Superior temporal gyrus (tissue), 1 donor: ENCODE data around the gene SNX25.
"Not testable (repeated sequence)": the region's sequence is repeated elsewhere in the genome, so short reads cannot be mapped to it uniquely, and the experiment has no call there.

Experiments
- DNase-seq: peaks from one replicate; pipeline ENCODE4 v3.0.0-alpha.2; 2016; ENCODE audit errors: extremely low spot score

Gene SNX25

DNA sequence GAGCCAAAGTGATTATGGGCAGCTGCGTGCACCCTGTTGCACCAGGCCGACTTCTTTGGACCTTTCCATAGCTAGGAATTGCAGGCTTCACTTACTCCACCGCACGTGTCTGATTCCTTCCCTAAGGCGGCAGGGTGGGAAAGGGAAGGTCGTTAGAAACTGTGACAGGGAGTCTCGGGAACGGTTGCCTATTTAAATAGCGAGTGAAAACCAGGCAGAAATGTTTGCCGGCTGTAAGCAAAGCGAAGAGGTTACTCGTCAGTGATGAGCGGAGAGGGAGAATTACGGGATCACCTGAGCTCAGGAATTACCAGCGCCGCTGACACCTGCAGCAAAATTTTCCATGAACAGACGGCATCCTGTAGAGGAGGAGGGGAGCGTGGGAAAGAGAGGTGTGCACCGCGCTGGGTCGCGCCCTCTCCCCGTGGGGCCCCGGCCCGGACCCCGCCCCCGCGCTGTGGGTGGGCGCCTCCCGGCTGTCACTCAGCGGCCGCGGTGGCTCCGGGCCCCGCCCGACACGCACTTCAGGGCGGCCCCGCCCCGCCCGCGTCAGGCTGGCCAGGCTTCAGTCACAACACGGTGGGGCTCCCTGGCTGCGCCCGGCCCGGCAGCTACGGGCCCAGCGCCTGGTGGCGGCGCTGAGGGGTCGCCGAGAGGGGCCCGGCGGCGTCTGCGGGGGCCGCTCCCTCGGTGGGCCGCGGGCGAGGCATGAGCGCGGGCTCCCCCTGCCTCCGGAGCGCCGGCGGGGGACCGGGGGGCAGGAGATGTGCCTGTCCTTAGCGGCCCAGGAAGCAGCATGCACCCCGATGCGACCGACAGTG is at the start of gene SNX25:
Gene SNX25 (plus strand): TSS at position 568 of the 821 bp plus-strand sequence. CDS start 229 bp downstream, at position 797.
- peak; percentile 62 for DNase-seq

DNA sequence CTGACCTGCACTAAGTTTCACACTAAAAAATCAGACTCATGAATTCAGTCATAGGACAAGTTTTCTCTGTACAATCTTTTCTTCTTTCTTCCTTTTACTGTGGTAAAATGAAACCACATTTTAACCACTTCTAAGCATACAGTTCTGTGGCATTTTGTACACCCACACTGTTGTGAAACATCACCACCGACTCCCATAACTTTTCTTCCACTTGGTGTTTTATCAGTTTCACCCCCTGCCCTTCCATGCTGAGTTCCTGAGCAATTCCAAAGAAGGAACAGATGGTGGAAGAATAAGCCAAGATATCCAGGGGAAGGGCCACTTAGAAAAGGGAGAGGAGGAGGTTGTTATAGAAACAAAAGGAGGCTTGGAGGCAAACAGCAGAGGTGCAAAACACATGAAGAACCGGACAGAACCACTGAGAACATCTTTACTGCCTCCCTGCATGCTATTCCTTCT is 43.8 kb upstream of the SNX25 start:
- no peak for DNase-seq

DNA sequence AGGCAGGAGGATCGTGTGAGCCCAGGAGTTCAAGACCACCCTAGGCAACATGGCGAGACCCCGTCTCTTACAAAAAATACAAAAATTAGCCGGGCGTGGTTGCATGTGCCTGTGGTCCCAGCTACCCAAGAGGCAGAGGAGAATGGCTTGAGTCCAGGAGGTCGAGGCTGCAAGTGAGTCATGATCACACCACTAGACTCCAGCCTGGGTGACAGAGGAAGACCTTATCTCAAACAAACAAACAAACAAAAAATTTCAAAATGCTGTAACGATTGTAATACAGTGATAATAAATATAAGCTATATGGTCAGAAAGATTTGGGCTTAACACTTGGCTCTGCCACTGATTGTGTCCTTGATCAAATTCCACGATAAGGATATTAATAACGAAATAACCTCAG is 42.2 kb upstream of the SNX25 start:
- DNase-seq, result no peak

DNA sequence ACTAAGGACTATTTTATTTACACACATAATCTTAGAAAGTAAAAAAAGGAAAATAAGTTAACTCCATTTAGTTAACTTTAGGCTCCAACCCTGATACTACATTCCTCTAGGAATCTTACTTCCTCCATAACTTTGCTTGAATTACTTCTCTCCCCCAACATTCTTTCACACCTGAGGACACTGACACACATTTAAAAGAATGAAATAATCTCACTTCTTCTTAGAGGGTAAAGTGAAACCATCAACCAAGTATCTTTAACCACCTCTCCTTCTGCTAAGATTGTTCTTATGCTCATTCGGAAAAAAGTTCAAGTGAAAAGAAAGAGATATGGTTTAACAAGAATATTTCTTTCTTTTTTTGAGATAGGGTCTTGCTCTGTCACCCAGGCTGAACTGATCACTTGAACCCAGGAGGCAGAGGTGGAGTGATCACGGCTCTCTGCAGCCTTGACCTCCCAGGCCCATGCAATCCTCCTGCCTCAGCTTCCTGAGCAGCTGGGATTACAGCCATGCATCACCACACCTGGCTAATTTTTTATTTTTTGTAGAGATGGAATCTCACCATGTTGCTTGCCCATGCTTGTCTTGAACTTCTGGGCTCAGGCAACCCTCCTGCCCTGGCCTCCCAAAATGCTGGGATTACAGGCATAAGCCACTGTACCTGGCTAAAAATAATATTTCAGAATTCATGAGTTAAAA is 37.9 kb upstream of the SNX25 start:
- DNase-seq, result no peak

DNA sequence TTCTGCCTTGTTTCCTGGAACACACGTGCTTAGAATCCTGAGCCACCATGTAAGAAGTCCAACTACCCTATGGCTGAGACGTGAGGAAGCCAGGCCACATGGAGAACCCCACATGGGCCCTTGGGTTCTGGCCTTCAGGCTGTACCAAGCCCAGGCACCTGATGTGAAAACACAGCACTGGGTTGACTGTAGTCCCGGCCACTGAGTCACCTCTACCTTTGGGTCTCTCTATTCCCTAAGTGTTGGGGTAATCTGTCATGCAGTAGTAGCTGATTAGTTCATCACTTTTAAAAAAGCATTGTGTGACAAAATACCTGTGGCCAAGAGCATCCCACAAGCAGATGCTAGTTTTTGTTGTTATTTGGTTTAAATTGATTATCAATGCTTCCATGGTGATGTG is 29.9 kb upstream of the SNX25 start:
- no peak for DNase-seq

DNA sequence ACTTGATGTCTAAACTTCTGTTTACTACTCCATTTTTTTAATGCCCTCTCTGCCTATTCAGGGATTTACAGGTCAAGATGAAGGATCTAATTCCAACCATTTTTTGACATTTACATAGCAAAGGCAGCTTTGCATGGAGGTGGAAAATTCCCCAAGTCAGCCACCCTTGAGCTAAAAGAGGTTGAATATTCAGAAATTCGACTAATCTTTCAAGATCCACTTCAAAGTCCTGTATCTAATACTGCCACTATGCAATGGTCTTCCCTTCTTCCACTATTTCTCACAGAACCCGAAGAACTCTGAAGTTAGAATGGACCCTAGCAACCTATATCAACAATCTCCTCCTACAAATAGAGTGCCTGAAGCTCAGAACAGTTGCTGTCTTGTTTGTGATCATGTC is 27.2 kb upstream of the SNX25 start:
- no peak for DNase-seq

DNA sequence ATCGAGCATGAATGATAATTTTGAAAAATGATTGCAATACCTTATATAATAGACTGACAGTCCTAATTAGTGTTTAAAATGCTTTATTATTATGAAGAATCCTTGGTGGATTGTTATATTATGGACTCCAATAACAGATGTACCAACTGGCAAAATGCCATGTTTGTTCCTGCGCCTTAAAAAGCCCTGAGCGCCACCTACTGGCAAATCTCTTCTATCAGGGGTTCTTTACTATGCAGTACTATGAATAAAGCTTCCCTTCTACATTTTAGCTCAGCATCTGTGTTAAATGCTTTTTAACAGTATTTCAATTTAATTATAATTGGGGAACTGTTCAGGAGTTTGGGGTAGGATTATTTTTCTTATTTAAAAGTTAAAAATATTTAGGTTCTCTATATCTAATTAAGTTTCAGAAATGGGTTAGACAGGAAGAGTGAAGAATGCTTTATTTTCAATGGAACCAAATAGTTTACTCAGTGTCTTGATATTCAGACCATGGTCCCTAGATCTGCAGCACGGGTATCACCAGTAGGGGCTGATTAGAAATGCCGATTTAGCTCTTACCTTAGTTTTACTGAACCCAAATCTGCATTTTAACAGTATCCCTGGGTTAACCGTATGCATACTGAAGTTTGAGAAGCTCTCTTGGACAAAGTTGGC is 25.6 kb upstream of the SNX25 start:
- peak; percentile 99 for DNase-seq

DNA sequence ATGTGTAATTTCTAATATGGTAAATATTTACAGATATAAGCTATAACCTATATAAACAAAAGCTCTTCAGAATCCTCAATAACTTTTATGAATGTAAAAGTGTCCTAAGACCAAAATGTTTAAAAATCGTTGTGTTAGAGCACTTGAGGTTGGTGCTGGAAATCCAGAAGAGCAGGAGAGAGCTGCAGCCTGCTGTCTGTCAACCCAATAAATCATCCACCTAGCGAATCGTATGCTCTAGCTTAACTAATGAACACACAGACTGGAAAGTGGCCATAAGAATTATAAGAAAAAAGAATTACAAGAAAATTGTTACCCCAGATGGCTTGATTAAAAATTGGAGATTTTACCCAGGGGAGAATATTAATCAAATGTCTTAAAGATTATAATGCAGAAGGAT is 22.6 kb upstream of the SNX25 start:
- DNase-seq, result no peak

DNA sequence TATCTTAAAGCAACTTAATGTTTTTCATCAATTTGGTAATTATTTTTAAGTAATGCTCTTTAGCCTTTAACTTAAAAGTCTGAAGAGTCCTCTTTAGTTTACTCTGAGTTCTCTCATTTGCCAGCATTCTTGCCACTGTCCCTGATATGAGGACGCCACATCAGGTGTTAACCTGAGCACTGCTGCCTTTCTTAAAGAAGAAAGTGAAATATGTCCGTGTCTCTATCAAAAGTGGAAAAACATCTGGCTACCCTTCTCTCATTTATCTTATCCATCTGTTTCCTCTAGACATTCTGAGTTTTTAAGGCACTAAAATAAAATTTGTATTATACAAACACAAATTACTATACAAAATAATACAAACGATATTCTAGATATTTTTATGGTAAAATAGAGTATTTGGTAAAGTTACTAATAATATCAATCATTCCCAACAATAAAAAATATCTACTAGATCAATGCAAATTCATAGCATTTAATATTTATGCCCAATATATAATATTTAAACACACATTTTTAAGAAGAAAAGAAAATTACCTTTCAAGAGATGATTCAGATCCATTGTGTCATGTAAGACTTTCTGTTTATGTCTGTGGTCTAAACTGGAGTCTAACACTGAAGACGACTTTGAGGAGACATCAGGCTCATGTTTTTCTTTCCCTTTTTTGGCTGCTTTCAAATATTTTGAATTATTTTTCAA is 19.6 kb upstream of the SNX25 start:
- DNase-seq, result no peak

DNA sequence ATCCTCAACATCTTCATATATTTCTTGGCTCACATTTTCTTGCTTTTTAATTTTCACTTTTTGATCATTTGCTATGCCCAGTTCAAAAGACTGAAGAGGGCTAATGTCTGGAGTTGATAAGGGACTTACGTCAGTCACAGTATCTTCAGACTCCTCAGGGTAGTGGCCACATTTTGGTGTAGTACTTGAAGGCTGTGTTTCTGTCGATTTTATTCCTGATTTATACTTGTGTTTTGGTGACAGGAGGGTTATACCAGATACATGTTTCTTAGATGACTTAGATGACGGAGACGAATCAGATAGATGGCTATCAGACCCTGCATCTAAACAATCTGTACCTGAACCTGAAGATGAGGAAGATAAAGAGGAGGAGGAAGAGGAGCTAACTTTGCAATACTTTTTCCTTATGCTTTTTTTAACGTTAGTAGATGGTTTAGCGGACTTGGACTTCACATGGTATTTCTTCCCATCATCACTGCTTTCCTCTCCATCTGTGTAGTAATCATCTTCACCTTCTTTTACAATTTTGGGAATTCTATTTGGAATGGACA is 19.0 kb upstream of the SNX25 start:
- DNase-seq, result no peak

DNA sequence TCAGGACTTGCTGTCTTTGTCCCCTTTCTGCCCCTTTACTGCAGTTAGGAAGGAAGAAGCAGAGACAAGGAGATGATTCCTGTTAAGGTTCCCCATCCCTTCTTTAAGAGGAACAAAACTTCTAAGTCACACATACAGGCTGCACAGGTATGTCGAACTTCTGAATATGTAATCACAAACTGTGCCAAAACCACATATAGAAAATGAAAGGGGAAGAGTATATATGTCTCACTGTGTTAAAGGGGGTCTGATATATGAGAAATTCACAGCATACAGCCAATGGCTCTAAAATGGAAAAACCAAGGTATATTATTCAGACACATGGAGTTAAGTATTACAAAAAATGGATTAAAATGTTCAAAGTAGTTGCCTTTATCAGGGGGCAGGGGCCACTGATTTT is 17.3 kb upstream of the SNX25 start:
- DNase-seq, result no peak

DNA sequence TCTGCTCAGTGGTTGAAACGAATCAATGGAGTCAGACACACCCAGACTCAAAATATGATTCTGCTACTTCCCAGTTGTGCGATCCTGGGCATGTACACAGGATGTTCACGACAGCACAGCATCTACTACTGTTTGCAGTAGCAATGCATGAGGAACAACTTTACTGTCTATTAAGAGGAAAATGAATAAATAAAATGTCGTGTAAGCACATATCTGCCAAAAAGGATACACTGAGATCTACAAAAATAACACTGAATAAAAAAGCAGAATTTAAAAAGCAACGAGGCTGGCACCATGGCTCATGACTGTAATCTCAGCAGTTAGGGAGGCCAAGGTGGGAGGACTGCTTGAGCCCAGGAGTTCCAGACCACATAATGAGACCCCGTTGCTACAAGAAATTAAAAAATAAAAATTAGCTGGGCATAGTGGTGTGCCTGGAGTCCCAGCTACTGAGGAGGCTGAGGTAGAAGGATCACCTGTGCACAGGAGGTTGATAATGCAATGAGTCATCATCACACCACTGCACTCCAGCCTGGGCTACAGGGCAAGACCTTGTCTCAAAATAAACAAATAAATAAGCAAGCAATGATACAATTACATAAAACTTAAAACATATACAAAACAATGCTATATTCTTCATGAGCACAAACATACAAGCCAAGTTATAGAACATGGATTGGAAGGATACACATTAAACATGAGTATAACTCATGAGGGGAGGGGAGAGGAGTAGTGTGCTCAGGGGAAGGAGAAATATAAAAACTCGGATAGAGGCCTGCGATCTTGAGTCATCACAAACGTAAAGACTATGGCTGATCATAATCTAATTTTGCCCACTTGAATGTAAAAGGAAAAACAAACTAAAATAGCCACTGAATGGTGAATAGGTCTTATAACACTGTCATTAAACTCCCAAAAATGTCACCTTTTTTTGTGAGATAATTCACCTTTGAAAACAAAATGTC is 14.2 kb upstream of the SNX25 start:
- no peak for DNase-seq

DNA sequence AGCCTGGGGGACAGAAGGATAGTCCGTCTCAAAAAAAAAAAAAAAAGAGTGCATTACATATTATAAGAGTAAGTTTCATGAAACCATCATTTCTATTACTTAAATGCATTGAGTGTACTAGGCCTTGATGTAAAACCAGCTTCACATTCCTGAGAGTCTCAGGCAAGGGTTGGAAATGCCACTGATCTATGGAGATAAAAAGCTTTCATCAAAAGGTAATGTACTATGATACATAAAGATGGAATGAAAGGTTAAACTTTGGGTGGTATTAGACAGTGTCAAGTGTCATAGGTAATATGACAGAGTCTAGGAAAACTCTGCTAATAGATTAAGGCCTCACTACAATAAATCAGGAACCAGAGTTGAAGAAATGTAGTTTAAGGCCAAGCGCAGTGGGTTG is 13.0 kb upstream of the SNX25 start:
- no peak for DNase-seq

DNA sequence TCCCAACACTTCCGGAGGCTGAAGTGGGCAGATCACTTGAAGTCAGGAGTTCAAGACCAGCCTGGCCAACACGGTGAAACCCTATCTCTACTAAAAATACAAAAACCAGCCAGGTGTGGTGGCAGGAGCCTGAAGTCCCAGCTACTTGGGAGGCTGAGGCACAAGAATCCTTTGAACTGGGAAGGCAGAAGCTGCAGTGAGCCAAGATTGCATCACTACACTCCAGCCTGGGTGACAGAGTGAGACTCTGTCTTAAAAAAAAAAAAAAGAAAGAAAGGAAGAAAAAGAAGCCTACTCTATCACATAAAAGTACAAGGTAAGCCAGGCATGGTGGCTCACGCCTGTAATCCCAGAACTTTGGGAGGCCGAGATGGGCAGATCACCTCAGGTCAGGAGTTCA is 11.2 kb upstream of the SNX25 start:
- DNase-seq, result not testable (repeated sequence)

DNA sequence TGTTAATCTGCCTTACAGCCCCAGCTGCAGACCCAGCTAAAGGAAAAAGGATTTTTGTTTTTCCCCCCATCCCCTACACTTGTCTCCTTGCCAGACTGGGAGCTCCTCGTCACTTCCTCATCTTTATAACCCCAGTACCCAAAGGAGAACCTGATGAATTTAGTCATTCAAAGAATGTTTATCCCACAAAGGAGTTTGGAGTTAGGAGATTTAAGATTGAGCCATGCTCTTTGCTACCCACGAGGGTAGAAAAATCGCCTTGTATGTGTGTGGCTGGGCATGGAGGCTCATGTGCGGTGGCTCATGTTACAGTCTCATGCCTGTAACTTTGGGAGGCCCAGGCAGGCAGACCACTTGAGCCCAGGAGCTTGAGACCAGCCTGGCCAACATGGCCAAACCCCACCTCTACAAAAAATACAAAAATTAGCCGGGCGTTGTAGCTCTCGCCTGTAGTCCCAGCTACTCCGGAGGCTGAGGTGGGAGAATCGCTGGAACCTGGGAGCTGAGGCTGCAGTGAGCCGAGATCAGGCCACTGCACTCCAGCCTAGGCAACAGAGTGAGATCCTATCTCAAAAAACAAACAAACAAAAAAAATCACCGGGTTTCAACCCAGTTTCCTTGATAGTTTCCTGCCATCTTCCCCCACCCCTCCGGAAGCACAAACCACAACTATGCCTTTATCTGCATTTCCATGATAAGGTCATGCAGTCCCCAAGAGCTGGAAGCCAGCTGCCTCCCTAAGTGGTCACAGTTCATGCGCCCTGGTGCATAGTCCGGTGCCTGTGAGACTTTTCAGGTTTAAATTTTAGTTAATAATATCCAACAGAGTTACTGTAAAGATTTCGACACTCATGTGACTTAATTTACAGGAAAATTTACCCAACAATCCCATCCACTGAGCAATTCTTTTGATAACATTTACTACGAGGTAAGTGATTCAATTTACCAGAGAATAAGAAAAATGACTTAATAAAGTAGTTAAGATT is 7.1 kb upstream of the SNX25 start:
- DNase-seq, result no peak

DNA sequence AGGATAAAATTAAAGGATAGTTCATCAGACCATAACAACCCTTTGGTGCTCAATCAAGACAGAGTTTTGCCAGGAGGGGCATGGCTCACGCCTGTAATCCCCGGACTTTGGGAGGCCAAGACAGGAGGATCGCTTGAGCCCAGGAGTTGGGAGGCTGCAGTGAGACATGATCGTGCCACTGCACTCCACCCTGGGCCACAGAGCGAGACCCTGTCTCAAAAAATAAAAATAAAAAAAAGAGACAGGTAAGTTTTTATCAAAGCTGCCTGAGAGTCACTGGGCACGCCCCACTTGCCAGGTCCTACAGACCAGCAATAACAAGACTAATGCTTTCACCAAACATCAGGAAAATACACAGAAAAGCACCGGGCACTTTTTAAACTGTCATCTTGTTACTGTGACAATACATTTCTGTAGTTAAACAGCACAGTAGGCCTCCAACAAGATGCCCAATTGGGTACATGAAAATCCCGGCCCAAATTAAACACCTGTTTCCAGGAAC is 6.4 kb upstream of the SNX25 start:
- DNase-seq, result peak; percentile 56

DNA sequence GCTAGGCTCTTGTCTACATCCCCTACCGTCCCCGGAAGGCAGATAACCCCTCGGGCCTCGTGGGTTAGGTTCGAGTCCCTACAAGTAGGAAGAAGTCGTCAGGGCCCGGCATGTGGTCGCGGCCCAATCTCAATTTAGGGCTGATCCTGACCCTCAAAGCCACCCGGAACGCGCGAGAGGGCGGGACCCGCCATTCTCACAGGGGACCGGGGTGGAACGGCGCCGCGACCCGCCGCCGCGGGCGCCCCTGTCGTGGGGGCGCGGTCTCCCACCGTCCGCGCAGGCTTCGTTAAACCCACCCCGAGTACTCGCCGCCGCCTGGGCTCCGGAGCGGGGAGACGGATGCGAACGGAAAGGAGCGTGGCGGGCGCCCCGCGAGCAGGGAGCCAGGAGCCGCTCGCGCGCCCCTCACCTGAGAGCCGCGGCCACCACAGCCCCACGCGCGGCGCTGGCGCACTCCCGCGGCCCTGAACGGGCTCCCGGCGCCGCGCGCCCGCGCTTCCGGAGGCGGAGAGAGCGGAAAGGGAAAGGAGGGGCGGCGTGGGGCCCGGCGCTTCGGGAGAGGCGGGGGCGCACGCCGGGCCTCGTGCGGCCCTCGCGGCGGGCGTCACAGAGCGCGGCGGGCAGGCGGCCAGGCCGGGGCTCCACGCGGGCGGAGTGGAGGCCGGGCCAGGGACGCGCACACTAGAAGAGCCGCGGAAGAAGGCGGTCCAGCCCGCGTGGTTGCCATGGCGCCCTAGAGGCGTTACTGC is 5.7 kb upstream of the SNX25 start, which contains the start of gene CFAP97:
Gene CFAP97 (minus strand): TSS at position 515 of the 752 bp plus-strand sequence. CDS start 12,804 bp downstream, outside the sequence.
- peak; percentile 92 for DNase-seq

DNA sequence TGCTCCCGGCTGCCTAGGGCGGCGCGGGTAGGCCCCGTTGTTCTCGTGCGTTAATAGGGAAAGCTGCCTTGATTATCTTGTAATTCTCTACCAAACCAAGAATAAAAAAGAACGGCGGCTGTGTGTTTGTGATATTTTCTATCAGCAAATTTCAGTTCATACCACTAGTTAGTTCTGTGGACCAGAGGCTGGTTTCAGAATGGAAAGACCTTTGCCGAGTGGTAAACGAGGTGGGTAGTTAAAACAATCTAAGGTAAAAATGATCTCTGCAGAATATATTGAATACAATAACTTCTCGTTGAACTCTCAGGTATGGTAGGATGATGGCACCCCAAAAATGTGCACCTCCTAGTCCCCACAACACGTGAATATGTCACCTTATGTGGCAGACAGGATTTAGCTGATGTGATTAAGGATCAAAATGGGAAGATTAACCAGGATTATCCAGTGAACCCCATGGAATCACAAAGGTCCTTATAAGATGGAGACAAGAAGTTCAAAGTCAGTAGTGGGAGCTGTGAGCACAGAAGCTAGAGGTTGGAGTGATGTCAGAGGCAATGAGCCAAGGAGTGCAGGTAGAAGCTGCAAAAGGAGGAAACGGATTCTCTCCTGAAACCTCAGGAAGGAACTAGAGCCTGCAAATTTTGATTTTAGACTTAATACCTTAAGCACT is 5.0 kb upstream of the SNX25 start:
- DNase-seq, result peak; percentile 41
